Activated B cell treated with CpG ODN at 0.5 μM for 24 hours (primary cell): ENCODE data around the gene MYL10. TPM values are rescaled to one million over a fixed set of nuclear protein-coding genes. Genes with fewer than 3 reads are reported as not detected.

ENCODE experiments used
- ATAC-seq: fragments of 200-7000 bp; cut with Tn5 transposase; one replicate; pipeline ENCODE4 v1.10.0; 2021; ENCODE audit warnings: low read depth, mild to moderate bottlenecking, moderate library complexity
- CTCF ChIA-PET: fragments of 350-600 bp; sonication (Branson Sonifier 250); formaldehyde crosslinking; loops from one replicate; lab custom pipeline; 2021; ENCODE audit warnings: antibody characterized with exemption; lab: Charles Lee
- POLR2A ChIA-PET: fragments of 350-600 bp; sonication (Branson Sonifier 250); formaldehyde crosslinking; loops from one replicate; lab custom pipeline; 2021; ENCODE audit warnings: antibody characterized with exemption; lab: Charles Lee
- DNase-seq: peaks from one replicate; pipeline ENCODE4 v3.0.0; 2022
- H3K27ac Mint-ChIP-seq: one replicate; pipeline ENCODE4 v1.8.0; 2020; ENCODE audit warnings: mixed read lengths
- H3K27me3 Mint-ChIP-seq: one replicate; pipeline ENCODE4 v1.8.0; 2021; ENCODE audit warnings: mixed read lengths
- H3K36me3 Mint-ChIP-seq: one replicate; pipeline ENCODE4 v1.8.0; 2021; ENCODE audit warnings: low read depth, mixed read lengths
- H3K4me1 Mint-ChIP-seq: one replicate; pipeline ENCODE4 v1.8.0; 2021; ENCODE audit warnings: mixed read lengths
- H3K4me3 Mint-ChIP-seq: one replicate; pipeline ENCODE4 v1.8.0; 2020; ENCODE audit warnings: mild to moderate bottlenecking, mixed read lengths
- H3K9me3 Mint-ChIP-seq: one replicate; pipeline ENCODE4 v1.8.0; 2020; ENCODE audit warnings: mixed read lengths
- CTCF ChIP-seq: fragments of 200-600 bp; IDR thresholded peaks from one replicate; pipeline ENCODE4 v1.8.0; 2022; ENCODE audit warnings: antibody characterized with exemption, mild to moderate bottlenecking
- intact Hi-C: fragments of 100-400 bp; cut with micrococcal nuclease; formaldehyde crosslinking; loops from one replicate; pipeline ENCODE4 v1.15.1; 2024
- total RNA-seq: library from RNA; stranded (reverse); gene quantifications from 2 replicates; pipeline ENCODE4 v1.2.3, GENCODE V29; 2022

MYL10 gene
- total RNA-seq, 1 donor from 2014 or later = not detected

- Mint-ChIP-seq H3K36me3 (no peaks in the 10 kb centered on the region), H3K9me3 (no peaks in the 10 kb centered on the region), H3K27ac (no peak overlapping the region), H3K4me3 (no peak overlapping the region), H3K27me3 (peaks cover 3% of the 10 kb centered on the region), H3K4me1 (no peaks in the 10 kb centered on the region)
- ChIA-PET CTCF (no interaction called here), POLR2A (no interaction called here)
- no peak for DNase-seq
- ATAC-seq = no peak
- intact Hi-C loops = no loop called here
- no peak for TF ChIP-seq CTCF
Measured at GRCh38 chr7:101589052-101589451, 40.0 kb downstream of the MYL10 start.

- Mint-ChIP-seq H3K4me3 (no peak overlapping the region), H3K9me3 (no peaks in the 10 kb centered on the region), H3K27ac (no peak overlapping the region), H3K4me1 (no peaks in the 10 kb centered on the region), H3K27me3 (peaks cover under 1% of the 10 kb centered on the region), H3K36me3 (no peaks in the 10 kb centered on the region)
- ATAC-seq (no peak), DNase-seq (no peak)
- POLR2A ChIA-PET = no interaction called here
- TF ChIP-seq CTCF = no peak
- intact Hi-C loops = no loop called here
- CTCF ChIA-PET = no interaction called here
Measured at GRCh38 chr7:101588131-101588935, 40.8 kb downstream of the MYL10 start.

- Mint-ChIP-seq H3K36me3 (no peaks in the 10 kb centered on the region), H3K27ac (no peak overlapping the region), H3K9me3 (no peaks in the 10 kb centered on the region), H3K4me1 (no peaks in the 10 kb centered on the region), H3K27me3 (peaks cover 5% of the 10 kb centered on the region), H3K4me3 (no peak overlapping the region)
- POLR2A ChIA-PET = no interaction called here
- intact Hi-C loops = no loop called here
- no peak for DNase-seq
- no peak for ATAC-seq
- TF ChIP-seq CTCF = no peak
- CTCF ChIA-PET = no interaction called here
Measured at GRCh38 chr7:101586906-101587677, 42.0 kb downstream of the MYL10 start.

GRCh38 chr7:101586078-101586905 is 42.8 kb downstream of the MYL10 start:
- ChIA-PET CTCF (no interaction called here), POLR2A (no interaction called here)
- Mint-ChIP-seq H3K4me3 (no peak overlapping the region), H3K27me3 (peaks cover 5% of the 10 kb centered on the region), H3K36me3 (no peaks in the 10 kb centered on the region), H3K27ac (no peak overlapping the region), H3K4me1 (no peaks in the 10 kb centered on the region), H3K9me3 (no peaks in the 10 kb centered on the region)
- no peak for TF ChIP-seq CTCF
- intact Hi-C loops = no loop called here
- DNase-seq (no peak), ATAC-seq (no peak)
